Measurements from ENCODE around the gene TFDP2.
"Not testable (repeated sequence)": the region's sequence is repeated elsewhere in the genome, so short reads cannot be mapped to it uniquely, and the experiment has no call there.

The TFDP2 gene

GRCh38 chr3:141959589-141960554, 189.5 kb downstream of the TFDP2 start:
- DNase-seq, result no peak

GRCh38 chr3:141955175-141955574, 194.2 kb downstream of the TFDP2 start:
- DNase-seq, result no peak

GRCh38 chr3:141952611-141953010, 196.7 kb downstream of the TFDP2 start:
- DNase-seq, result no peak

GRCh38 chr3:141950572-141951493, 198.5 kb downstream of the TFDP2 start:
- DNase-seq, result no peak

- no peak for DNase-seq
Measured at GRCh38 chr3:141949972-141950371, 199.4 kb downstream of the TFDP2 start.

GRCh38 chr3:141949399-141949798, 199.9 kb downstream of the TFDP2 start:
- no peak for DNase-seq

GRCh38 chr3:141945726-141946485, 203.4 kb downstream of the TFDP2 start:
- no peak for DNase-seq

- no peak for DNase-seq
Measured at GRCh38 chr3:141942006-141942405, 207.3 kb downstream of the TFDP2 start.

- no peak for DNase-seq
Measured at GRCh38 chr3:141941093-141941492, 208.3 kb downstream of the TFDP2 start.

GRCh38 chr3:141940194-141940776, 209.1 kb downstream of the TFDP2 start:
- DNase-seq, result no peak

- no peak for DNase-seq
Measured at GRCh38 chr3:141939759-141940158, 209.6 kb downstream of the TFDP2 start.

GRCh38 chr3:141938011-141938500, 211.3 kb downstream of the TFDP2 start:
- no peak for DNase-seq

- no peak for DNase-seq
Measured at GRCh38 chr3:141934354-141934753, 215.0 kb downstream of the TFDP2 start.

- DNase-seq, result no peak
Measured at GRCh38 chr3:141933421-141934300, 215.7 kb downstream of the TFDP2 start.

GRCh38 chr3:141930801-141931200, 218.5 kb downstream of the TFDP2 start:
- DNase-seq, result no peak

GRCh38 chr3:141929341-141929995, 219.9 kb downstream of the TFDP2 start:
- no peak for DNase-seq

GRCh38 chr3:141928631-141929270, 220.6 kb downstream of the TFDP2 start:
- DNase-seq, result no peak

- DNase-seq, result no peak
Measured at GRCh38 chr3:141926929-141927328, 222.4 kb downstream of the TFDP2 start.

- DNase-seq, result not testable (repeated sequence)
Measured at GRCh38 chr3:141925677-141926076, 223.7 kb downstream of the TFDP2 start.

- DNase-seq, result no peak
Measured at GRCh38 chr3:141921316-141921715, 228.0 kb downstream of the TFDP2 start.

All from T-helper 9 cell (primary cell).